Measurements from ENCODE around the gene SMPDL3B.

DNA sequence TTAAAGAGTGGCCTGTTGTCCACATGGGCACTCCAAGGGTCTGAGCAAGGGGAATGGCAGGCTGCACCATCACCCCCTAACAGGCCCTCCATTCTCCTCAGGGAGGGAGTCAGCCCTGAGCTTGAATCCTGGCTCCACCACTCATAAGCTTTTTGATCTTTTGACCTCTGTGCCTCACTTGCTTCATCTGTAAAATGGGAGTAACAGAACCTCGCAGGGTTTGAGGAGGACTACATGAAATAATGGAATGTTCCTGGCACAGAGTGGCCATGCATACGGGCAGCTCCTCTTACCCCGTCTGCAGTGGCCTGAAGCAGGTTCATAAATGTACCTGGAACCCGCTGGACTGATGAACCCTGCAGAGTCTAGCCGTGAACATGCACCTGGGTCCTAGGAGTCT, 22.9 kb downstream of the SMPDL3B start:
- TF ChIP-seq EZH2 (IDR thresholded peaks at IDR 0.05; ENCODE audit: low read length) (no peak), CTCF (optimal IDR thresholded peaks at IDR 0.05 in 1 of 3, IDR thresholded peaks at IDR 0.05 in 1 of 3, conservative IDR thresholded peaks at IDR 0.05 in 1 of 3; ENCODE audit: extremely low read depth in 1 of 3, insufficient read depth in 2 of 3, low read length in 3 of 3) (no peak)
